Tibial nerve (tissue), 4 donors: ENCODE measurements around the gene BTN1A1. TPM values are rescaled to one million over a fixed set of nuclear protein-coding genes. Genes with fewer than 3 reads are reported as not detected.

Experiments
- DNase-seq, 2 donors: peaks; one replicate each; pipeline ENCODE4 v3.0.0-alpha.2; 2019; ENCODE audit warnings: low spot score in 2 of 2
- H3K27ac ChIP-seq, 4 donors: fragments of 200-600 bp; sonication (generic) in 3 of 4; one replicate each; pipeline ENCODE4 v1.5.1; 2017 to 2019; ENCODE audit warnings: mild to moderate bottlenecking in 1 of 4
- H3K27me3 ChIP-seq, 2 donors: fragments of 200-600 bp; sonication (generic) in 1 of 2; one replicate each; pipeline versions ENCODE4 v1.5.1 to v1.6.0; 2017 to 2019
- H3K36me3 ChIP-seq, 3 donors: fragments of 200-600 bp; sonication (generic); one replicate each; pipeline ENCODE4 v1.5.1; 2018 to 2019
- H3K4me1 ChIP-seq, 4 donors: fragments of 200-600 bp; sonication (generic) in 3 of 4; one replicate each; pipeline ENCODE4 v1.5.1; 2017 to 2019
- H3K4me3 ChIP-seq, 4 donors: fragments of 200-600 bp; sonication (generic) in 3 of 4; one replicate each; pipeline ENCODE4 v1.5.1; 2017 to 2019; ENCODE audit warnings: mild to moderate bottlenecking in 1 of 4, moderate library complexity in 1 of 4
- H3K9me3 ChIP-seq, 4 donors: fragments of 200-600 bp; sonication (generic) in 3 of 4; one replicate each; pipeline ENCODE4 v1.5.1; 2017 to 2019
- CTCF ChIP-seq, 5 experiments: fragments of 200-600 bp in 3 of 5; fragments of 450-650 bp in 2 of 5; sonication (generic) in 3 of 5; IDR thresholded peaks; one replicate each; pipeline ENCODE4 v1.5.1; 2016 to 2019; ENCODE audit warnings: antibody characterized with exemption in 5 of 5, mild to moderate bottlenecking in 3 of 5, moderate library complexity in 2 of 5
- EP300 ChIP-seq, 2 donors: sonication (generic); formaldehyde crosslinking; IDR thresholded peaks; one replicate each; pipeline ENCODE4 v1.6.1; 2017; ENCODE audit warnings: antibody characterized with exemption in 2 of 2, mild to moderate bottlenecking in 1 of 2
- POLR2A ChIP-seq, 2 donors: fragments of 450-650 bp; IDR thresholded peaks; one replicate each; pipeline ENCODE4 v1.6.1; 2017; ENCODE audit warnings: antibody characterized with exemption in 2 of 2, mild to moderate bottlenecking in 2 of 2, moderate library complexity in 2 of 2
- WGBS, 2 donors: methylation state at CpG; one replicate each; pipeline ENCODE4 v1.1.5; 2018; 5-methylcytosine and 5-hydroxymethylcytosine counted together
- total RNA-seq, 4 donors: library from RNA; depleted of rRNA; stranded (reverse); fragments of >200 nt; gene quantifications; one replicate each; pipeline ENCODE4 v1.1.0, GENCODE V29; 2016

BTN1A1 gene
- total RNA-seq, 4 donors from 2014 or later = not detected

GRCh38 chr6:26550250-26550993, 50.3 kb downstream of the BTN1A1 start:
- Histone ChIP-seq H3K4me1 (peaks cover 0 to 18% (median 6%) of the 10 kb centered on the region in 4 donors), H3K4me3 (peak overlapping the region; percentile 32 to 56 (median 54)), H3K9me3 (no peaks in the 10 kb centered on the region), H3K27ac (peak overlapping the region in 2 of 4 donors; percentile 16 to 34), H3K36me3 (peaks cover 0 to 6% (median 0%) of the 10 kb centered on the region in 3 donors), H3K27me3 (no peaks in the 10 kb centered on the region)
- no peak for DNase-seq
- 4 to 14% methylated on average over 39 to 42 of the region's 42 CpGs for WGBS, 2 donors
- TF ChIP-seq POLR2A (IDR thresholded peaks at IDR 0.05) (no peak), EP300 (IDR thresholded peaks at IDR 0.05) (no peak), CTCF (IDR thresholded peaks at IDR 0.05) (no peak)

DNA sequence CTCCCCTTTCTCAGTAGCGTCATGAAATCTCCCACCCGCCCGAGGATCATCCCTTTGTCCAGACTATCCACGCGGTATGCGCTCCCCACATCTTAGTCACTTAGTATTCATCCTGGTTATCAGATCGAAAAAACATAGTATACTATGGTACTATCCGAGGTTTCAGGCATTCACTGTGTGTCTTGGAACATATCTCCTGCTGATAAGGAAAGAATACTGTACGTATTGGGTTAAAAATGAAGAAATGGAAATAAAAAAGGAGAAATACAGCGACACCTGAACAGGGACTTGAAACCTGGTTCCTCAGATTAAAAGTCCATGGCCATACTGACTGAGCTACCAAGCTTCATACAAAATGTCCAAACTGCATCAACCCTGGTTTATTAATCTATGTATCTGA, 52.1 kb downstream of the BTN1A1 start:
- H3K36me3 ChIP-seq = no peaks in the 10 kb centered on the region
- H3K9me3 ChIP-seq = no peaks in the 10 kb centered on the region
- TF ChIP-seq POLR2A (IDR thresholded peaks at IDR 0.05) (no peak), EP300 (IDR thresholded peaks at IDR 0.05) (no peak), CTCF (IDR thresholded peaks at IDR 0.05) (no peak)
- peaks cover 0 to 24% (median 6%) of the 10 kb centered on the region in 4 donors for H3K4me1 ChIP-seq
- H3K27ac ChIP-seq = no peak overlapping the region
- no peak overlapping the region for H3K4me3 ChIP-seq
- no peaks in the 10 kb centered on the region for H3K27me3 ChIP-seq
- DNase-seq = no peak
- 90 to 92% methylated on average over 10 of the region's 10 CpGs for WGBS, 2 donors

DNA sequence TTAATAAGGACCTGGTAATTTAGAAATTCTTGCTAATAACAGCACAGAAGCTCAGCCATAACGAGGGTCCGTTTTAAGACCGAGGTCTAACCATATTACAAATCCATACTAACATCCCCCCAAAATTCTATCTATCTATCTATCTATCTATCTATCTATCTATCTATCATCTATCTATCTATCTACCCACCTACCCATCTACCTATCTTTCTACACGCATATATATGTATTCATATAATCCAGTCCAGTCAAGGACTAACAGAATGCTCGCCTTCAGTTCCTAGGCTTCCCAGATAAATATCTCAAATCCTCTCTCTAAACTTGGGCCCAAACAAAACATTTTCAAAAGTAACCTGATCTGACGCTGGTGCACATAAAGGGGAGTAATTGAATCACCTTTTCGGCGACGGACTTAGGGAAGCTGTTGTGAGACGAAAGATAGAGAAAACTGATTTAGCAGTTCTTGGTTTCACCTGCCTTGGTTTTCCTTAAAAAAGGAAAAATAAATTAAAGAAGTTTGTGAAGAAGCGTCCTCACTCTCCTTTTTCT, 52.6 kb downstream of the BTN1A1 start:
- Histone ChIP-seq H3K4me1 (peaks cover 0 to 24% (median 6%) of the 10 kb centered on the region in 4 donors), H3K27ac (peak overlapping the region; percentile 23 to 89 (median 76)), H3K27me3 (no peaks in the 10 kb centered on the region), H3K4me3 (peak overlapping the region; percentile 41 to 54 (median 42)), H3K9me3 (no peaks in the 10 kb centered on the region), H3K36me3 (no peaks in the 10 kb centered on the region)
- 55 to 59% methylated on average over 11 of the region's 11 CpGs for WGBS, 2 donors
- no peak for DNase-seq
- TF ChIP-seq EP300 (IDR thresholded peaks at IDR 0.05) = no peak
- TF ChIP-seq POLR2A (IDR thresholded peaks at IDR 0.05) = no peak
- TF ChIP-seq CTCF (IDR thresholded peaks at IDR 0.05) = no peak

GRCh38 chr6:26553264-26553634, 53.1 kb downstream of the BTN1A1 start:
- Histone ChIP-seq H3K36me3 (no peaks in the 10 kb centered on the region), H3K27ac (peak overlapping the region; percentile 65 to 89 (median 82)), H3K27me3 (no peaks in the 10 kb centered on the region), H3K9me3 (no peaks in the 10 kb centered on the region), H3K4me1 (peaks cover 0 to 24% (median 6%) of the 10 kb centered on the region in 4 donors), H3K4me3 (peak overlapping the region; percentile 41 to 54 (median 42))
- peak; percentile 50 to 87 for DNase-seq
- WGBS, 2 donors = 1 to 4% methylated on average over 13 of the region's 13 CpGs
- TF ChIP-seq EP300 (IDR thresholded peaks at IDR 0.05) (no peak), CTCF (IDR thresholded peaks at IDR 0.05) (no peak), POLR2A (IDR thresholded peaks at IDR 0.05) (no peak)
